ENCODE measurements around the gene ST3GAL4. TPM values are rescaled to one million over a fixed set of nuclear protein-coding genes. Genes with fewer than 3 reads are reported as not detected.

Gene ST3GAL4
- total and polyA plus RNA-seq, 4 donors, result 20.7 to 48.2 (median 27.8) TPM

GRCh38 chr11:126400019-126400418 is 44.5 kb downstream of the ST3GAL4 start:
- Histone ChIP-seq H3K27me3 (ENCODE audit: control insufficient read depth, insufficient read depth, low read length) (no peaks in the 10 kb centered on the region), H3K36me3 (ENCODE audit: control insufficient read depth, insufficient read depth, low read length) (no peaks in the 10 kb centered on the region), H3K4me3 (ENCODE audit: low read depth, low read length) (no peak overlapping the region), H3K27ac (ENCODE audit: low read depth, low read length) (no peak overlapping the region), H3K9me3 (ENCODE audit: control insufficient read depth, insufficient read depth, low read length) (no peaks in the 10 kb centered on the region), H3K4me1 (ENCODE audit: control insufficient read depth, insufficient read depth, low read length) (peaks cover 8% of the 10 kb centered on the region)
- no peak for DNase-seq (ENCODE audit: low read depth in 4 of 6, low spot score in 6 of 6)

DNA sequence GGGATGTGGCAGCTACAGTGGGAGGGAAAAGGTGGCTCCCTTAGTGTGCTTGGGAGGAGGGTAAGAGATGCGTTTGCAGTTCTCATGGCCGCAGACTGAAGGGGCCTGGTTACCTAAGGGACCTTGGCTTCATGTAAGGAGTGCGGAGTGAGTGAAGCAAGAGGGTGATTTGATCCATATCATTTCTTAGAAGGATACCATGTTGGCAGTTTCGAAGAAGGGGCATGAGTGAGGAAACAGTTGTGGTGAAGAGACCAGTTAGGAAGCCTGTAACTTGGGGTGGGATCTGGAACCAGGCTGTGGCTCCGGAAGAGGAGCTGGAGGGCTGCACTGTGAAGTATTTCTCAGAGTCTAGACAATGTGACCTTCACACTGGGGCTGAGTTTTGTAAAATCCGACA is 45.0 kb downstream of the ST3GAL4 start:
- no peaks in the 10 kb centered on the region for H3K36me3 ChIP-seq (ENCODE audit: control insufficient read depth, insufficient read depth, low read length)
- no peak overlapping the region for H3K27ac ChIP-seq (ENCODE audit: low read depth, low read length)
- no peaks in the 10 kb centered on the region for H3K9me3 ChIP-seq (ENCODE audit: control insufficient read depth, insufficient read depth, low read length)
- no peaks in the 10 kb centered on the region for H3K27me3 ChIP-seq (ENCODE audit: control insufficient read depth, insufficient read depth, low read length)
- DNase-seq (ENCODE audit: low read depth in 4 of 6, low spot score in 6 of 6), result no peak
- H3K4me3 ChIP-seq (ENCODE audit: low read depth, low read length), result no peak overlapping the region
- peaks cover 4% of the 10 kb centered on the region for H3K4me1 ChIP-seq (ENCODE audit: control insufficient read depth, insufficient read depth, low read length)
- WGBS (ENCODE audit: insufficient coverage), result 92% methylated on average over 6 of the region's 6 CpGs

GRCh38 chr11:126403022-126403581 is 47.6 kb downstream of the ST3GAL4 start:
- Histone ChIP-seq H3K4me3 (ENCODE audit: low read depth, low read length) (no peak overlapping the region), H3K9me3 (ENCODE audit: control insufficient read depth, insufficient read depth, low read length) (no peaks in the 10 kb centered on the region), H3K4me1 (ENCODE audit: control insufficient read depth, insufficient read depth, low read length) (no peaks in the 10 kb centered on the region), H3K27ac (ENCODE audit: low read depth, low read length) (no peak overlapping the region), H3K27me3 (ENCODE audit: control insufficient read depth, insufficient read depth, low read length) (no peaks in the 10 kb centered on the region), H3K36me3 (ENCODE audit: control insufficient read depth, insufficient read depth, low read length) (peaks cover 11% of the 10 kb centered on the region)
- WGBS (ENCODE audit: insufficient coverage), result 82% methylated on average over 9 of the region's 15 CpGs
- DNase-seq (ENCODE audit: low read depth in 4 of 6, low spot score in 6 of 6), result no peak

GRCh38 chr11:126403658-126404057 is 48.2 kb downstream of the ST3GAL4 start:
- DNase-seq (ENCODE audit: low read depth in 4 of 6, low spot score in 6 of 6), result no peak
- Histone ChIP-seq H3K4me1 (ENCODE audit: control insufficient read depth, insufficient read depth, low read length) (no peaks in the 10 kb centered on the region), H3K9me3 (ENCODE audit: control insufficient read depth, insufficient read depth, low read length) (no peaks in the 10 kb centered on the region), H3K4me3 (ENCODE audit: low read depth, low read length) (no peak overlapping the region), H3K36me3 (ENCODE audit: control insufficient read depth, insufficient read depth, low read length) (peaks cover 16% of the 10 kb centered on the region), H3K27me3 (ENCODE audit: control insufficient read depth, insufficient read depth, low read length) (no peaks in the 10 kb centered on the region), H3K27ac (ENCODE audit: low read depth, low read length) (no peak overlapping the region)
- whole genome bisulfite sequencing (ENCODE audit: insufficient coverage), result 88% methylated on average over 6 of the region's 8 CpGs

GRCh38 chr11:126404367-126404766 is 48.9 kb downstream of the ST3GAL4 start:
- H3K36me3 ChIP-seq (ENCODE audit: control insufficient read depth, insufficient read depth, low read length), result peaks cover 23% of the 10 kb centered on the region
- no peaks in the 10 kb centered on the region for H3K27me3 ChIP-seq (ENCODE audit: control insufficient read depth, insufficient read depth, low read length)
- WGBS (ENCODE audit: insufficient coverage), result 67% methylated on average over 3 of the region's 5 CpGs
- no peaks in the 10 kb centered on the region for H3K4me1 ChIP-seq (ENCODE audit: control insufficient read depth, insufficient read depth, low read length)
- DNase-seq (ENCODE audit: low read depth in 4 of 6, low spot score in 6 of 6), result no peak
- H3K27ac ChIP-seq (ENCODE audit: low read depth, low read length), result no peak overlapping the region
- H3K4me3 ChIP-seq (ENCODE audit: low read depth, low read length), result no peak overlapping the region
- H3K9me3 ChIP-seq (ENCODE audit: control insufficient read depth, insufficient read depth, low read length), result no peaks in the 10 kb centered on the region

DNA sequence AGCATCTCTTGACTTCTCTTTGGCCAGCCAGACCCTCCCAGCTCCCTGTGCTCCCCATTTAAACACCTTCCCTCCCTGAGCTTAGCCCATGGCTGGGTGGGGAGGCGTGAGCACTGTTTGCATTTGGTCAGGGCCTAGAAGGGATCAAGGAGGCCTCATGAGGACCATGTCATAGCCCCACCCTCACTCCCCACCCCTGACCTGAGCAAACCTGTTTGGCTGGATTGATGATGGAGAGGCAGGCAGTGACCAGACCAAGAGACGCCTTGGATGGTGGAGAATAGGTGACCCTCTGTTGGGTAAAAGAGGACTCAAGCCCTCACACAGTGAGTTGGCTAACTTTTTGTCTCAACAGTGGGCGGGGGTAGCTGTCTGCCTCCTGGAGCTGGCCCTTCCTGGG is 49.9 kb downstream of the ST3GAL4 start:
- H3K9me3 ChIP-seq (ENCODE audit: control insufficient read depth, insufficient read depth, low read length), result no peaks in the 10 kb centered on the region
- peaks cover 25% of the 10 kb centered on the region for H3K36me3 ChIP-seq (ENCODE audit: control insufficient read depth, insufficient read depth, low read length)
- no peaks in the 10 kb centered on the region for H3K4me1 ChIP-seq (ENCODE audit: control insufficient read depth, insufficient read depth, low read length)
- WGBS (ENCODE audit: insufficient coverage), result 96% methylated on average over 2 of the region's 3 CpGs
- DNase-seq (ENCODE audit: low read depth in 4 of 6, low spot score in 6 of 6), result no peak
- H3K27me3 ChIP-seq (ENCODE audit: control insufficient read depth, insufficient read depth, low read length), result no peaks in the 10 kb centered on the region
- H3K27ac ChIP-seq (ENCODE audit: low read depth, low read length), result no peak overlapping the region
- no peak overlapping the region for H3K4me3 ChIP-seq (ENCODE audit: low read depth, low read length)

DNA sequence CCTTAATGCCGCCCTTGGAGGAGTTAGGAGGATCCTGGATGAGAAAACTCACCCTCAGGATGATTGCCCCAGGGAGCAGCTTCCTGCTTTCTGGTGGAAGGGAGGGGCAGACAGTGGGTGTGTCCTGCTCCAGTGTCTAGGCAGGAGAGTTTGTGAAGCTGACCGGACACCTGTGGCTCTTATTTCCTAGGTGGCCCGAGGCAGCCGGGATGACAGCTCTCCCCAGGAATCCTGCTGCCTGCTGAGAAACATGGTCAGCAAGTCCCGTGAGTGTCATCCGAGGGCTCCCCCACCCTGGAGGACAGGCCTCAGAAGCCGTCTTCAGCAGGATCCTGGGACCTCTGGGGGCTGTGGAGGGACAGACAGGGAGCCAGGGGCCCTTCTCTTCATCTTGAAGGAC is 50.4 kb downstream of the ST3GAL4 start:
- Histone ChIP-seq H3K9me3 (ENCODE audit: control insufficient read depth, insufficient read depth, low read length) (no peaks in the 10 kb centered on the region), H3K27ac (ENCODE audit: low read depth, low read length) (no peak overlapping the region), H3K4me1 (ENCODE audit: control insufficient read depth, insufficient read depth, low read length) (peaks cover 5% of the 10 kb centered on the region), H3K4me3 (ENCODE audit: low read depth, low read length) (no peak overlapping the region), H3K27me3 (ENCODE audit: control insufficient read depth, insufficient read depth, low read length) (no peaks in the 10 kb centered on the region), H3K36me3 (ENCODE audit: control insufficient read depth, insufficient read depth, low read length) (peaks cover 27% of the 10 kb centered on the region)
- WGBS (ENCODE audit: insufficient coverage), result 92% methylated on average over 7 of the region's 7 CpGs
- no peak for DNase-seq (ENCODE audit: low read depth in 4 of 6, low spot score in 6 of 6)

- Histone ChIP-seq H3K4me1 (ENCODE audit: control insufficient read depth, insufficient read depth, low read length) (peaks cover 6% of the 10 kb centered on the region), H3K27me3 (ENCODE audit: control insufficient read depth, insufficient read depth, low read length) (no peaks in the 10 kb centered on the region), H3K9me3 (ENCODE audit: control insufficient read depth, insufficient read depth, low read length) (no peaks in the 10 kb centered on the region), H3K36me3 (ENCODE audit: control insufficient read depth, insufficient read depth, low read length) (peaks cover 28% of the 10 kb centered on the region), H3K27ac (ENCODE audit: low read depth, low read length) (no peak overlapping the region), H3K4me3 (ENCODE audit: low read depth, low read length) (no peak overlapping the region)
- no peak for DNase-seq (ENCODE audit: low read depth in 4 of 6, low spot score in 6 of 6)
- 97% methylated on average over 8 of the region's 8 CpGs for WGBS (ENCODE audit: insufficient coverage)
These were observed 50.9 kb downstream of the ST3GAL4 start for GRCh38 chr11:126406368-126406767.

GRCh38 chr11:126407101-126407521 is 51.6 kb downstream of the ST3GAL4 start:
- H3K4me1 ChIP-seq (ENCODE audit: control insufficient read depth, insufficient read depth, low read length), result peaks cover 6% of the 10 kb centered on the region
- peaks cover 30% of the 10 kb centered on the region for H3K36me3 ChIP-seq (ENCODE audit: control insufficient read depth, insufficient read depth, low read length)
- 93% methylated on average over 9 of the region's 12 CpGs for WGBS (ENCODE audit: insufficient coverage)
- H3K9me3 ChIP-seq (ENCODE audit: control insufficient read depth, insufficient read depth, low read length), result no peaks in the 10 kb centered on the region
- no peak overlapping the region for H3K27ac ChIP-seq (ENCODE audit: low read depth, low read length)
- H3K27me3 ChIP-seq (ENCODE audit: control insufficient read depth, insufficient read depth, low read length), result no peaks in the 10 kb centered on the region
- no peak overlapping the region for H3K4me3 ChIP-seq (ENCODE audit: low read depth, low read length)
- DNase-seq (ENCODE audit: low read depth in 4 of 6, low spot score in 6 of 6), result no peak

DNA sequence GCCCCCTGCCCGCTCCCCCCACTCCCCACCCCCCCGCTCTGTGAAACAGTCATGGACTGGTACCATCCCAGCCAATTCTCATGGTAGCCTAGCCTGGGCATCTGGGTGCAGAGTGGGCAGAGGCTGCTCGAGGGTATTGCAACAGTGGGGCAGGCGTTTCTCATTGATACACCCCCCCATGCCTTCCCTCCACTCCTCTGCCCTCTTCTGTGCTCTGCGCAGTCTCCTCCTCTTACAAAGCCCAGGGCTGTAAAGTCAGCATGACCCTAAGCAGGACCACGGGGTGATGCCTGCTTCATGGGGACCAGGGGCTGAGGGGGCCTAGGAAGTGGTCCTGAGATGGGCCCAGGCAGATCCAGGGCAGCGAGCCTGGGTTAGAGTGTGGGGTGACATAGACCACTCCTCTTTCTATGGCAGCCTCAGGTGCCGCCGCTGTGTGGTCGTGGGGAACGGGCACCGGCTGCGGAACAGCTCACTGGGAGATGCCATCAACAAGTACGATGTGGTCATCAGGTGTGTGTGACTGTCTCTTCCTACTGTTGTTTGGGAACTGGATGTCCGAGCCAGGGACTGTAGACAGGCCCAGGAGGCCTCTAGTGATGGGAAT is 52.3 kb downstream of the ST3GAL4 start:
- 90% methylated on average over 13 of the region's 15 CpGs for WGBS (ENCODE audit: insufficient coverage)

More for the DNA sequence above, 52.3 kb downstream of the ST3GAL4 start:
- Histone ChIP-seq H3K4me1 (ENCODE audit: control insufficient read depth, insufficient read depth, low read length) (peaks cover 6% of the 10 kb centered on the region), H3K9me3 (ENCODE audit: control insufficient read depth, insufficient read depth, low read length) (no peaks in the 10 kb centered on the region), H3K4me3 (ENCODE audit: low read depth, low read length) (no peak overlapping the region), H3K27me3 (ENCODE audit: control insufficient read depth, insufficient read depth, low read length) (no peaks in the 10 kb centered on the region), H3K36me3 (ENCODE audit: control insufficient read depth, insufficient read depth, low read length) (peaks cover 34% of the 10 kb centered on the region), H3K27ac (ENCODE audit: low read depth, low read length) (no peak overlapping the region)
- no peak for DNase-seq (ENCODE audit: low read depth in 4 of 6, low spot score in 6 of 6)
